ENCODE data around the gene SMPDL3A. TPM values are rescaled to one million over a fixed set of nuclear protein-coding genes. Genes with fewer than 3 reads are reported as not detected.

SMPDL3A gene
- total and polyA plus RNA-seq, 2 experiments from 2014 or later: 115 to 126 TPM

DNA sequence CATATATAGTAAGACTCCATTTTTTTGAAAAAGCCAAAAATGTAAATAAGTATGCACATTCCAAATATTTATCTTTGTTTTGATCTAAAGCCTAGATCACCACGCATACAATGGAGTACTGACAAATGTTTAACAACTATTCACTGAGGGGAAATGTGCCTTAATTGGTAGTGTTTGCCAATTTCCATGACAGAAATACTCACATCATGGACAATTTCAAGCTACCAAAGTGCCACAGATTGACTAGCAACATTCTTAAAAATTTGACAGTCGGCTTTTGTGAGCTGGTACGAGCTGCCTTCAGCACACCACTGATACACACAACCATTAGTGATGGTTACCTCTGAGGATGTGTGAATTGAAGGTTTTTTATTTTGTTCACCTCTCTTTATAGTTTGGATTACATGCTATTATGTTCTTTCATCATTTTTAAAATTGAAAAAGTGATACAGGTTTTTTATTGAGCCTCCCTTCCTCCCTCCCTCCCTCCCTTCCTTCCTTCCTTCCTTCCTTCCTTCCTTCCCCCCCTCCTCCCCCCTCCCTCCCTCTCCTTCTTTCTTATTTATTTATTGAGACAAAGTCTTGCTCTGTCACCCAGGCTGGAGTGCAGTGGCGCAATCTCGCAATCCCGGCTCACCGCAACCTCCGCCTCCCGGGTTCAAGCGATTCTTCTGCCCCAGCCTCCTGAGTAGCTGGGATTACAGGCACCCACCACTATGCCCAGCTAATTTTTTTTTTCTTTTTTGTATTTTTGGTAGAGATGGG lies 19.2 kb downstream of the SMPDL3A start:
- Histone ChIP-seq H3K4me3 (no peak overlapping the region), H3K9me2 (replicated peaks; ENCODE audit: insufficient read depth) (no peaks in the 10 kb centered on the region), H4K20me1 (ENCODE audit: insufficient read depth, poor library complexity, severe bottlenecking) (no peaks in the 10 kb centered on the region), H3K4me1 (ENCODE audit: insufficient read depth) (peaks cover 20% of the 10 kb centered on the region), H3K27ac (no peak overlapping the region), H3K9me3 (ENCODE audit: low read depth) (no peaks in the 10 kb centered on the region), H2AFZ (no peak overlapping the region), H3K27me3 (no peaks in the 10 kb centered on the region), H3K36me3 (replicated peaks; ENCODE audit: insufficient read depth, low read depth) (no peaks in the 10 kb centered on the region), H3K79me2 (no peaks in the 10 kb centered on the region), H3K4me2 (no peak overlapping the region)
- no peak for DNase-seq (ENCODE audit: low spot score)
- WGBS (ENCODE audit: low lambda C conversion rate, missing lambda C conversion rate): 87% methylated on average over 10 of the region's 10 CpGs
- TF ChIP-seq, protein P1, sequence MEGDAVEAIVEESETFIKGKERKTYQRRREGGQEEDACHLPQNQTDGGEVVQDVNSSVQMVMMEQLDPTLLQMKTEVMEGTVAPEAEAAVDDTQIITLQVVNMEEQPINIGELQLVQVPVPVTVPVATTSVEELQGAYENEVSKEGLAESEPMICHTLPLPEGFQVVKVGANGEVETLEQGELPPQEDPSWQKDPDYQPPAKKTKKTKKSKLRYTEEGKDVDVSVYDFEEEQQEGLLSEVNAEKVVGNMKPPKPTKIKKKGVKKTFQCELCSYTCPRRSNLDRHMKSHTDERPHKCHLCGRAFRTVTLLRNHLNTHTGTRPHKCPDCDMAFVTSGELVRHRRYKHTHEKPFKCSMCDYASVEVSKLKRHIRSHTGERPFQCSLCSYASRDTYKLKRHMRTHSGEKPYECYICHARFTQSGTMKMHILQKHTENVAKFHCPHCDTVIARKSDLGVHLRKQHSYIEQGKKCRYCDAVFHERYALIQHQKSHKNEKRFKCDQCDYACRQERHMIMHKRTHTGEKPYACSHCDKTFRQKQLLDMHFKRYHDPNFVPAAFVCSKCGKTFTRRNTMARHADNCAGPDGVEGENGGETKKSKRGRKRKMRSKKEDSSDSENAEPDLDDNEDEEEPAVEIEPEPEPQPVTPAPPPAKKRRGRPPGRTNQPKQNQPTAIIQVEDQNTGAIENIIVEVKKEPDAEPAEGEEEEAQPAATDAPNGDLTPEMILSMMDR (IDR thresholded peaks at IDR 0.05; ENCODE audit: poor library complexity): no peak
- TF ChIP-seq EZH2phosphoT487 (IDR thresholded peaks at IDR 0.05; ENCODE audit: low read depth, severe bottlenecking, unreplicated experiment) (no peak), EZH2 (IDR thresholded peaks at IDR 0.05; ENCODE audit: borderline replicate concordance) (no peak)

DNA sequence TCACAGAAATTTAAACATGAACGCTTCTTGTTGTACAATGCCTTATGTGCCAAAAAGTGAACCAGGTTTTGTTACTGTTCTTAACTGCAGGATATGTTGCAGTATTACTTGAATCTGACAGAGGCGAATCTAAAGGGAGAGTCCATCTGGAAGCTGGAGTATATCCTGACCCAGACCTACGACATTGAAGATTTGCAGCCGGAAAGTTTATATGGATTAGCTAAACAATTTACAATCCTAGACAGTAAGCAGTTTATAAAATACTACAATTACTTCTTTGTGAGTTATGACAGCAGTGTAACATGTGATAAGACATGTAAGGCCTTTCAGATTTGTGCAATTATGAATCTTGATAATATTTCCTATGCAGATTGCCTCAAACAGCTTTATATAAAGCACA lies 19.9 kb downstream of the SMPDL3A start:
- Histone ChIP-seq H3K36me3 (replicated peaks; ENCODE audit: insufficient read depth, low read depth) (no peaks in the 10 kb centered on the region), H3K4me3 (no peak overlapping the region), H4K20me1 (ENCODE audit: insufficient read depth, poor library complexity, severe bottlenecking) (no peaks in the 10 kb centered on the region), H2AFZ (no peak overlapping the region), H3K9me2 (replicated peaks; ENCODE audit: insufficient read depth) (no peaks in the 10 kb centered on the region), H3K4me1 (ENCODE audit: insufficient read depth) (peaks cover 19% of the 10 kb centered on the region), H3K79me2 (no peaks in the 10 kb centered on the region), H3K4me2 (no peak overlapping the region), H3K27me3 (no peaks in the 10 kb centered on the region), H3K9me3 (ENCODE audit: low read depth) (no peaks in the 10 kb centered on the region), H3K27ac (no peak overlapping the region)
- TF ChIP-seq, protein P1 (IDR thresholded peaks at IDR 0.05; ENCODE audit: poor library complexity): no peak
- no peak for TF ChIP-seq EZH2phosphoT487 (IDR thresholded peaks at IDR 0.05; ENCODE audit: low read depth, severe bottlenecking, unreplicated experiment)
- TF ChIP-seq EZH2 (IDR thresholded peaks at IDR 0.05; ENCODE audit: borderline replicate concordance): no peak
- DNase-seq (ENCODE audit: low spot score): no peak
- 69% methylated on average over 4 of the region's 4 CpGs for WGBS (ENCODE audit: low lambda C conversion rate, missing lambda C conversion rate)

DNA sequence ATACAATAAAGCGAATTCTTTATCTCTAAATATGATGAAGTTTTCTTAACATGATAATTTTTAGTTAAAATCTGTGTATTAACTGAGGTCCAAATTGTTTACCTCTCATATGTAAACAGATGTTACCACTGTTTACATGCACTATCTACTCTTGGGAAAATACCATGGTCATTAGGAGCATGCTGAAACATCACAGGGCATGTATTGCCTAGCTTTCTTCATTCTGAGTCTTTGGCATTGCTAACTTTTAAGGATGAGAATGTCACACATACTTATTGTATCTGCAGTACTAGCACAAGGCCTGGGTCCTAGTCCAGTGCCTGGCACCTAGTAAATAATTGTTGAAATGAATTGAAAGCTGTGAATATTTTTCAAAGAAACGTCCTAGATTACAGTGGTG lies 20.6 kb downstream of the SMPDL3A start:
- Histone ChIP-seq H3K9me3 (ENCODE audit: low read depth) (no peaks in the 10 kb centered on the region), H3K9me2 (replicated peaks; ENCODE audit: insufficient read depth) (no peaks in the 10 kb centered on the region), H3K36me3 (replicated peaks; ENCODE audit: insufficient read depth, low read depth) (no peaks in the 10 kb centered on the region), H3K4me1 (ENCODE audit: insufficient read depth) (peaks cover 17% of the 10 kb centered on the region), H4K20me1 (ENCODE audit: insufficient read depth, poor library complexity, severe bottlenecking) (no peaks in the 10 kb centered on the region), H3K79me2 (no peaks in the 10 kb centered on the region), H3K4me2 (no peak overlapping the region), H3K27ac (no peak overlapping the region), H2AFZ (no peak overlapping the region), H3K4me3 (no peak overlapping the region), H3K27me3 (no peaks in the 10 kb centered on the region)
- 81% methylated on average over 2 of the region's 2 CpGs for WGBS (ENCODE audit: low lambda C conversion rate, missing lambda C conversion rate)
- DNase-seq (ENCODE audit: low spot score): no peak
- TF ChIP-seq, protein P1 (IDR thresholded peaks at IDR 0.05; ENCODE audit: poor library complexity): no peak
- TF ChIP-seq EZH2 (IDR thresholded peaks at IDR 0.05; ENCODE audit: borderline replicate concordance) (no peak), EZH2phosphoT487 (IDR thresholded peaks at IDR 0.05; ENCODE audit: low read depth, severe bottlenecking, unreplicated experiment) (no peak)
